GM12878 (cell line): ENCODE data around the gene STOML2. TPM values are rescaled to one million over a fixed set of nuclear protein-coding genes. Genes with fewer than 3 reads are reported as not detected.
A peak's percentile ranks its signal among the peaks of the same experiment; 100 is the strongest.

Experiments used
- ATF2 ChIP-seq: IDR thresholded peaks from 2 replicates; pipeline ENCODE4 v1.6.1; 2012; ENCODE audit warnings: low read length, inconsistent platforms
- GATAD2B ChIP-seq: fragments of 450-650 bp; conservative IDR thresholded peaks from 2 replicates; pipeline ENCODE4 v1.6.1; 2017; ENCODE audit warnings: low read depth, mild to moderate bottlenecking, moderate library complexity
- HCFC1 ChIP-seq: fragments of 150-350 bp; IDR thresholded peaks from 2 replicates; pipeline ENCODE4 v1.6.1; 2014; ENCODE audit warnings: low read length
- HDGF ChIP-seq: fragments of 450-650 bp; IDR thresholded peaks from 2 replicates; pipeline ENCODE4 v1.6.1; 2016; ENCODE audit warnings: antibody characterized with exemption
- PKNOX1 ChIP-seq: fragments of 450-650 bp; IDR thresholded peaks from 2 replicates; pipeline ENCODE4 v1.6.1; 2016; ENCODE audit warnings: mild to moderate bottlenecking
- POLR2A ChIP-seq: IDR thresholded peaks from 2 replicates; pipeline ENCODE4 v1.6.1; 2011; ENCODE audit warnings: low read depth, mild to moderate bottlenecking, low read length
- RB1 ChIP-seq: fragments of 450-650 bp; formaldehyde crosslinking; IDR thresholded peaks from 2 replicates; pipeline ENCODE4 v1.6.1; 2017; ENCODE audit warnings: mild to moderate bottlenecking, borderline replicate concordance
- RBBP5 ChIP-seq: fragments of 200-600 bp; sonication (generic); conservative IDR thresholded peaks from 2 replicates; pipeline ENCODE4 v1.6.1; 2016
- SPI1 ChIP-seq: IDR thresholded peaks from 2 replicates; pipeline ENCODE4 v1.6.1; 2011; ENCODE audit warnings: low read depth, mild to moderate bottlenecking, low read length, moderate library complexity, borderline replicate concordance; ENCODE audit not compliant: insufficient read depth
- SRF ChIP-seq, 2 experiments: IDR thresholded peaks; 2 replicates each; pipeline ENCODE4 v1.6.1; 2011; ENCODE audit warnings: low read depth in 2 of 2, low read length in 2 of 2, mild to moderate bottlenecking in 1 of 2, moderate library complexity in 1 of 2
- TARDBP ChIP-seq: IDR thresholded peaks from 2 replicates; pipeline ENCODE4 v1.6.1; 2016; ENCODE audit warnings: borderline replicate concordance
- YY1 ChIP-seq: IDR thresholded peaks from 2 replicates; pipeline ENCODE4 v1.6.1; 2011; ENCODE audit warnings: low read depth, mild to moderate bottlenecking, low read length
- ZNF687 ChIP-seq: fragments of 450-650 bp; IDR thresholded peaks from 2 replicates; pipeline ENCODE4 v1.6.1; 2017; ENCODE audit warnings: mild to moderate bottlenecking, moderate library complexity
- polyA plus RNA-seq, 11 experiments: library from polyadenylated mRNA; depleted of rRNA in 4 of 11; unstranded in 6 of 11; stranded (reverse) in 5 of 11; fragments of >200 nt; fragmentation: Nextera tagmentation in 4 of 11; fragmentation: Illumina TruSeq in 1 of 11; extraction: Ambion mirVana in 4 of 11; extraction: Trizol in 1 of 11; gene quantifications; 1 replicate in 1 of 11; 2 replicates in 10 of 11; pipeline versions ENCODE4 v1.2.1 to v1.2.3, GENCODE V29; 2011 to 2016; ENCODE audit warnings: inconsistent platforms in 2 of 11, missing spikeins in 2 of 11, low read depth in 1 of 11
- total RNA-seq, 4 experiments: library from RNA; depleted of rRNA in 3 of 4; stranded (reverse); fragments of >200 nt in 3 of 4; fragmentation: Illumina TruSeq in 1 of 4; extraction: Trizol in 1 of 4; gene quantifications; 2 replicates each; pipeline versions ENCODE4 v1.2.1 to v1.2.3, GENCODE V29; 2013 to 2021

STOML2 gene
- total and polyA plus RNA-seq, 10 of the 15 experiments (the other 5 are each of a cell fraction or from before 2014, with no cell fraction given) = 112 to 284 (median 207) TPM

- TF ChIP-seq ATF2 = no peak
- 0 out of 4 replicates have a peak, but pooled peaks of 1 of the 2 experiments have one; percentile 11 for TF ChIP-seq SRF (IDR thresholded peaks at IDR 0.05; ENCODE audit: low read depth in 2 of 2, low read length in 2 of 2)
- TF ChIP-seq ZNF687 = peak; percentile 38; the same call in 1 of the 2 replicates
- peak; percentile 71 for TF ChIP-seq PKNOX1
- TF ChIP-seq TARDBP = peak; percentile 39; the same call in 1 of the 2 replicates
- peak; percentile 87; the same call in 1 of the 2 replicates for TF ChIP-seq HDGF
- peak; percentile 71 for TF ChIP-seq HCFC1
- peak; percentile 92 for TF ChIP-seq RB1
- no peak for TF ChIP-seq RBBP5
- TF ChIP-seq SPI1 = peak; percentile 24; the same call in 1 of the 2 replicates
- TF ChIP-seq GATAD2B = peak; percentile 95
- TF ChIP-seq YY1 = peak; percentile 93
- TF ChIP-seq POLR2A = peak; percentile 98
These were observed 6.7 kb downstream of the STOML2 start, which contains the start of gene PIGO (continued) for GRCh38 chr9:35096035-35096849.
